Limb (tissue), 2 donors: Measurements from ENCODE around the gene KRT77.
"Not testable (repeated sequence)": the region's sequence is repeated elsewhere in the genome, so short reads cannot be mapped to it uniquely, and the experiment has no call there.

Experiments used
- DNase-seq, 2 donors: peaks; one replicate each; pipeline ENCODE4 v3.0.0-alpha.2; 2016; ENCODE audit errors: extremely low spot score in 2 of 2

The KRT77 gene

GRCh38 chr12:52703424-52703823 lies at the start of gene KRT77:
TSS of gene KRT77 (minus strand) at chr12:52703524. CDS start at chr12:52703434, 90 bp downstream.
- no peak for DNase-seq

GRCh38 chr12:52752516-52752915 lies 49.2 kb upstream of the KRT77 start:
- DNase-seq = no peak

- DNase-seq = no peak
These were observed 48.5 kb upstream of the KRT77 start for GRCh38 chr12:52751795-52752194.

- not testable (repeated sequence) for DNase-seq
These were observed 47.2 kb upstream of the KRT77 start for GRCh38 chr12:52750532-52750931.

GRCh38 chr12:52749827-52750226 lies 46.5 kb upstream of the KRT77 start:
- no peak for DNase-seq

GRCh38 chr12:52748578-52748977 lies 45.3 kb upstream of the KRT77 start:
- no peak for DNase-seq

GRCh38 chr12:52745554-52745953 lies 42.2 kb upstream of the KRT77 start:
- DNase-seq = no peak

GRCh38 chr12:52744493-52745156 lies 41.3 kb upstream of the KRT77 start:
- no peak for DNase-seq

GRCh38 chr12:52742822-52743457 lies 39.6 kb upstream of the KRT77 start:
- no peak for DNase-seq

- DNase-seq = no peak
These were observed 38.9 kb upstream of the KRT77 start for GRCh38 chr12:52742196-52742580.

GRCh38 chr12:52741375-52742195 lies 38.3 kb upstream of the KRT77 start:
- peak; percentile 66 to 81 for DNase-seq

GRCh38 chr12:52740584-52740983 lies 37.3 kb upstream of the KRT77 start:
- no peak for DNase-seq

- DNase-seq = no peak
These were observed 36.6 kb upstream of the KRT77 start for GRCh38 chr12:52739963-52740362.

GRCh38 chr12:52735816-52736632 lies 32.7 kb upstream of the KRT77 start:
- DNase-seq = no peak

GRCh38 chr12:52735106-52735505 lies 31.8 kb upstream of the KRT77 start:
- no peak for DNase-seq

- no peak for DNase-seq
These were observed 27.5 kb upstream of the KRT77 start for GRCh38 chr12:52730793-52731192.

GRCh38 chr12:52730383-52730782 lies 27.1 kb upstream of the KRT77 start:
- no peak for DNase-seq

GRCh38 chr12:52729147-52729546 lies 25.8 kb upstream of the KRT77 start:
- DNase-seq = no peak

GRCh38 chr12:52728374-52728773 lies 25.1 kb upstream of the KRT77 start:
- DNase-seq = no peak

- DNase-seq = no peak
These were observed 23.7 kb upstream of the KRT77 start for GRCh38 chr12:52727037-52727436.

- no peak for DNase-seq
These were observed 23.1 kb upstream of the KRT77 start for GRCh38 chr12:52726451-52726850.

- DNase-seq = no peak
These were observed 21.1 kb upstream of the KRT77 start for GRCh38 chr12:52724384-52724783.
